Tibial nerve (tissue), 4 donors: ENCODE measurements around the gene OBSCN.

ENCODE experiments used
- CTCF ChIP-seq, 5 experiments: fragments of 200-600 bp in 3 of 5; fragments of 450-650 bp in 2 of 5; sonication (generic) in 3 of 5; IDR thresholded peaks; one replicate each; pipeline ENCODE4 v1.5.1; 2016 to 2019; ENCODE audit warnings: antibody characterized with exemption in 5 of 5, mild to moderate bottlenecking in 3 of 5, moderate library complexity in 2 of 5
- EP300 ChIP-seq, 2 donors: sonication (generic); formaldehyde crosslinking; IDR thresholded peaks; one replicate each; pipeline ENCODE4 v1.6.1; 2017; ENCODE audit warnings: antibody characterized with exemption in 2 of 2, mild to moderate bottlenecking in 1 of 2
- POLR2A ChIP-seq, 2 donors: fragments of 450-650 bp; IDR thresholded peaks; one replicate each; pipeline ENCODE4 v1.6.1; 2017; ENCODE audit warnings: antibody characterized with exemption in 2 of 2, mild to moderate bottlenecking in 2 of 2, moderate library complexity in 2 of 2

GRCh38 chr1:228273720-228274451 is 66.0 kb downstream of the OBSCN start:
- TF ChIP-seq POLR2A (IDR thresholded peaks at IDR 0.05), result no peak
- no peak for TF ChIP-seq CTCF (IDR thresholded peaks at IDR 0.05)
- no peak for TF ChIP-seq EP300 (IDR thresholded peaks at IDR 0.05)
